ENCODE measurements around the gene GLIS2. TPM values are rescaled to one million over a fixed set of nuclear protein-coding genes. Genes with fewer than 3 reads are reported as not detected.
A peak's percentile ranks its signal among the peaks of the same experiment; 100 is the strongest.
"Not testable (repeated sequence)": the region's sequence is repeated elsewhere in the genome, so short reads cannot be mapped to it uniquely, and the experiment has no call there.

GLIS2 gene
- total RNA-seq, 1 experiment from 2014 or later: 0.18 TPM

- DNase-seq (ENCODE audit: low read depth, low spot score): no peak
- in situ Hi-C loops (cut with HindIII; ENCODE audit: low pct_unique_long_range_greater_than_20kb, low sequenced_read_pairs): no loop called here
These were observed 27.2 kb downstream of the GLIS2 start for GRCh38 chr16:4342866-4343744.

GRCh38 chr16:4344300-4344982 is 28.6 kb downstream of the GLIS2 start:
- DNase-seq (ENCODE audit: low read depth, low spot score); in situ Hi-C loops (cut with HindIII; ENCODE audit: low pct_unique_long_range_greater_than_20kb, low sequenced_read_pairs): not testable (repeated sequence)

- in situ Hi-C loops (cut with HindIII; ENCODE audit: low pct_unique_long_range_greater_than_20kb, low sequenced_read_pairs): no loop called here
These were observed 29.3 kb downstream of the GLIS2 start for GRCh38 chr16:4344983-4345835.

GRCh38 chr16:4345836-4346781 is 30.2 kb downstream of the GLIS2 start:
- DNase-seq (ENCODE audit: low read depth, low spot score): no peak
- in situ Hi-C loops (cut with HindIII; ENCODE audit: low pct_unique_long_range_greater_than_20kb, low sequenced_read_pairs): no loop called here

More at GRCh38 chr16:4344983-4345835, 29.3 kb downstream of the GLIS2 start:
- peak; percentile 92 for DNase-seq (ENCODE audit: low read depth, low spot score)

- no peak for DNase-seq (ENCODE audit: low read depth, low spot score)
- in situ Hi-C loops (cut with HindIII; ENCODE audit: low pct_unique_long_range_greater_than_20kb, low sequenced_read_pairs): no loop called here
These were observed 31.1 kb downstream of the GLIS2 start for GRCh38 chr16:4347010-4347409.

- no peak for DNase-seq (ENCODE audit: low read depth, low spot score)
- in situ Hi-C loops (cut with HindIII; ENCODE audit: low pct_unique_long_range_greater_than_20kb, low sequenced_read_pairs): no loop called here
These were observed 32.1 kb downstream of the GLIS2 start for GRCh38 chr16:4347765-4348509.

- DNase-seq (ENCODE audit: low read depth, low spot score): no peak
- in situ Hi-C loops (cut with HindIII; ENCODE audit: low pct_unique_long_range_greater_than_20kb, low sequenced_read_pairs): no loop called here
These were observed 33.5 kb downstream of the GLIS2 start for GRCh38 chr16:4349332-4349731.

- in situ Hi-C loops (cut with HindIII; ENCODE audit: low pct_unique_long_range_greater_than_20kb, low sequenced_read_pairs): no loop called here
- DNase-seq (ENCODE audit: low read depth, low spot score): no peak
These were observed 34.5 kb downstream of the GLIS2 start for GRCh38 chr16:4350365-4350786.

- in situ Hi-C loops (cut with HindIII; ENCODE audit: low pct_unique_long_range_greater_than_20kb, low sequenced_read_pairs): no loop called here
These were observed 35.2 kb downstream of the GLIS2 start, which contains the start of gene PAM16 for GRCh38 chr16:4350787-4351659. PAM16 (minus strand) TSS chr16:4351321; CDS start chr16:4351234, 87 bp downstream.

GRCh38 chr16:4351880-4352279 is 36.0 kb downstream of the GLIS2 start:
- no peak for DNase-seq (ENCODE audit: low read depth, low spot score)
- in situ Hi-C loops (cut with HindIII; ENCODE audit: low pct_unique_long_range_greater_than_20kb, low sequenced_read_pairs): no loop called here

More at GRCh38 chr16:4350787-4351659, 35.2 kb downstream of the GLIS2 start, which contains the start of gene PAM16:
- DNase-seq (ENCODE audit: low read depth, low spot score): peak; percentile 93

- no peak for DNase-seq (ENCODE audit: low read depth, low spot score)
- in situ Hi-C loops (cut with HindIII; ENCODE audit: low pct_unique_long_range_greater_than_20kb, low sequenced_read_pairs): no loop called here
These were observed 37.0 kb downstream of the GLIS2 start for GRCh38 chr16:4352843-4353242.

- in situ Hi-C loops (cut with HindIII; ENCODE audit: low pct_unique_long_range_greater_than_20kb, low sequenced_read_pairs): no loop called here
These were observed 37.8 kb downstream of the GLIS2 start for GRCh38 chr16:4353675-4354074.

GRCh38 chr16:4354512-4355409 is 38.9 kb downstream of the GLIS2 start:
- in situ Hi-C loops (cut with HindIII; ENCODE audit: low pct_unique_long_range_greater_than_20kb, low sequenced_read_pairs): no loop called here
- no peak for DNase-seq (ENCODE audit: low read depth, low spot score)

More at GRCh38 chr16:4353675-4354074, 37.8 kb downstream of the GLIS2 start:
- DNase-seq (ENCODE audit: low read depth, low spot score): no peak

GRCh38 chr16:4356820-4357219 is 41.0 kb downstream of the GLIS2 start:
- in situ Hi-C loops (cut with HindIII; ENCODE audit: low pct_unique_long_range_greater_than_20kb, low sequenced_read_pairs): no loop called here
- DNase-seq (ENCODE audit: low read depth, low spot score): no peak

All from SK-MEL-5 (cell line).